Bronchial smooth muscle cell (primary cell): ENCODE results near the gene SMCO3. TPM values are rescaled to one million over a fixed set of nuclear protein-coding genes. Genes with fewer than 3 reads are reported as not detected.

Source experiments
- total RNA-seq: library from RNA; depleted of rRNA; stranded (reverse); fragments of >200 nt; gene quantifications from 2 replicates; pipeline ENCODE4 v1.2.1, GENCODE V29; 2014

Gene SMCO3
- 0.09 TPM in 1 of 2 replicates, not detected in the other for total RNA-seq

GRCh38 chr12:14814014-14814413 lies at the start of gene SMCO3:
TSS of gene SMCO3 (minus strand) at chr12:14814182. CDS start at chr12:14806680, 7,502 bp downstream.

GRCh38 chr12:14843425-14843887 lies 29.5 kb upstream of the SMCO3 start, which contains the start of gene ART4:
TSS of gene ART4 (minus strand) at chr12:14843526. CDS start at chr12:14843113, 413 bp downstream.

GRCh38 chr12:14803011-14803829 lies 10.8 kb downstream of the SMCO3 start, which contains the start of the genes C12orf60 and WBP11:
TSS of gene C12orf60 (plus strand) at chr12:14803670. CDS start at chr12:14822936, 19,266 bp downstream.
TSS of gene WBP11 (minus strand) at chr12:14803478. CDS start at chr12:14801383, 2,095 bp downstream.

Other genes starting within 250 kb of the SMCO3 start
- gene PLBD1, start 246.3 kb downstream of the SMCO3 start, total RNA-seq, result 0.95 and 1.5 TPM in 2 replicates
- gene GUCY2C, start 117.6 kb downstream of the SMCO3 start, total RNA-seq, result under 0.01 TPM in 1 of 2 replicates, not detected in the other
- gene WBP11, start 10.7 kb downstream of the SMCO3 start, total RNA-seq, result 4.5 and 8.0 TPM in 2 replicates
- 0.79 and 1.2 TPM in 2 replicates for gene C12orf60, start 10.5 kb downstream of the SMCO3 start, total RNA-seq
- gene ART4, start 29.3 kb upstream of the SMCO3 start, total RNA-seq, result not detected in 2 replicates
- gene MGP, start 71.7 kb upstream of the SMCO3 start, total RNA-seq, result 3.9 and 6.7 TPM in 2 replicates
- gene ERP27, start 124.4 kb upstream of the SMCO3 start, total RNA-seq, result not detected in 2 replicates
- 0.47 TPM in 1 of 2 replicates, not detected in the other for gene ARHGDIB, start 147.4 kb upstream of the SMCO3 start, total RNA-seq
- not detected in 2 replicates for gene PDE6H, start 158.9 kb upstream of the SMCO3 start, total RNA-seq